Left ventricle myocardium inferior (tissue), 1 donor: ENCODE measurements around the gene ACVR1. TPM values are rescaled to one million over a fixed set of nuclear protein-coding genes. Genes with fewer than 3 reads are reported as not detected.

Source experiments
- DNase-seq: peaks from one replicate; pipeline ENCODE4 v3.0.0-alpha.2; 2020
- H3K27ac ChIP-seq: fragments of 200-600 bp; replicated peaks from 2 replicates; pipeline ENCODE4 v1.8.0; 2021
- H3K27me3 ChIP-seq: fragments of 200-600 bp; 2 replicates; pipeline ENCODE4 v1.8.0; 2021; ENCODE audit warnings: low read depth
- H3K36me3 ChIP-seq: fragments of 200-600 bp; 2 replicates; pipeline ENCODE4 v1.8.0; 2021
- H3K4me1 ChIP-seq: fragments of 200-600 bp; 2 replicates; pipeline ENCODE4 v1.8.0; 2021
- H3K4me3 ChIP-seq: fragments of 200-600 bp; 2 replicates; pipeline ENCODE4 v1.8.0; 2021; ENCODE audit warnings: mild to moderate bottlenecking, moderate library complexity
- H3K9me3 ChIP-seq: fragments of 200-600 bp; replicated peaks from 2 replicates; pipeline ENCODE4 v1.8.0; 2021
- intact Hi-C: fragments of 100-400 bp; cut with micrococcal nuclease; formaldehyde crosslinking; loops from one replicate; pipeline ENCODE4 v1.11.0; 2022
- total RNA-seq: library from RNA; stranded (reverse); fragmentation: NEBNext Ultra II Directional; extraction: Animal tissue kit (Norgen Biotek cat#: 25700); gene quantifications from one replicate; pipeline ENCODE4 v1.2.1, GENCODE V29; 2021
- TF ChIP-seq, protein P1 (sequence below): fragments of 200-600 bp; IDR thresholded peaks from 2 replicates; pipeline ENCODE4 v1.8.0; 2021; ENCODE audit warnings: antibody characterized with exemption, mild to moderate bottlenecking, borderline replicate concordance
- donor health status: DM: no; HTN: yes; CAD: no; lungs with severe emphysema.

Gene ACVR1
- total RNA-seq, 1 donor from 2014 or later = 30.6 TPM

DNA sequence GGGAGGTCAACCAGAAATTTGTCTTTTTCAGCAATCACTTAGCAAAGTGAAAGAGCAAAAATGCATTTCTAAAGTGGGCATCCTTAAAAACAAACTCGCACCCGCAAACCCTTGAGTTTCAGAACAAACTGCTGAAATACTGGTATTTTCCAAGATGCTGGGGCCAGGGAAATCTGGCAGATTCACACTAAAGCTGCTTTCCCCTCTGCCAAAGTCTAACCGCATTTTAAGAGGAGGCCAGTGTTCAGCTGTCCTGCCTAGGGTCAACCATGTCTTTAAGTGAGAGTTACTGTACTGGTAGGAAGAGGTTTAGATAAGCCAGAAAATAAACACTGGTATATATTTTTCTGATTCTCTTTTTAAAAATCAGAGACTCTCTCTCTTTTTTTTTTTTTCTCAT lies 55.9 kb downstream of the ACVR1 start:
- Histone ChIP-seq H3K4me1 (peaks cover 46% of the 10 kb centered on the region), H3K9me3 (no peaks in the 10 kb centered on the region), H3K36me3 (peaks cover 29% of the 10 kb centered on the region), H3K27ac (peak overlapping the region; percentile 1), H3K4me3 (no peak overlapping the region), H3K27me3 (no peaks in the 10 kb centered on the region)
- DNase-seq = no peak
- intact Hi-C loops = no loop called here
- TF ChIP-seq, protein P1, sequence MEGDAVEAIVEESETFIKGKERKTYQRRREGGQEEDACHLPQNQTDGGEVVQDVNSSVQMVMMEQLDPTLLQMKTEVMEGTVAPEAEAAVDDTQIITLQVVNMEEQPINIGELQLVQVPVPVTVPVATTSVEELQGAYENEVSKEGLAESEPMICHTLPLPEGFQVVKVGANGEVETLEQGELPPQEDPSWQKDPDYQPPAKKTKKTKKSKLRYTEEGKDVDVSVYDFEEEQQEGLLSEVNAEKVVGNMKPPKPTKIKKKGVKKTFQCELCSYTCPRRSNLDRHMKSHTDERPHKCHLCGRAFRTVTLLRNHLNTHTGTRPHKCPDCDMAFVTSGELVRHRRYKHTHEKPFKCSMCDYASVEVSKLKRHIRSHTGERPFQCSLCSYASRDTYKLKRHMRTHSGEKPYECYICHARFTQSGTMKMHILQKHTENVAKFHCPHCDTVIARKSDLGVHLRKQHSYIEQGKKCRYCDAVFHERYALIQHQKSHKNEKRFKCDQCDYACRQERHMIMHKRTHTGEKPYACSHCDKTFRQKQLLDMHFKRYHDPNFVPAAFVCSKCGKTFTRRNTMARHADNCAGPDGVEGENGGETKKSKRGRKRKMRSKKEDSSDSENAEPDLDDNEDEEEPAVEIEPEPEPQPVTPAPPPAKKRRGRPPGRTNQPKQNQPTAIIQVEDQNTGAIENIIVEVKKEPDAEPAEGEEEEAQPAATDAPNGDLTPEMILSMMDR = no peak

DNA sequence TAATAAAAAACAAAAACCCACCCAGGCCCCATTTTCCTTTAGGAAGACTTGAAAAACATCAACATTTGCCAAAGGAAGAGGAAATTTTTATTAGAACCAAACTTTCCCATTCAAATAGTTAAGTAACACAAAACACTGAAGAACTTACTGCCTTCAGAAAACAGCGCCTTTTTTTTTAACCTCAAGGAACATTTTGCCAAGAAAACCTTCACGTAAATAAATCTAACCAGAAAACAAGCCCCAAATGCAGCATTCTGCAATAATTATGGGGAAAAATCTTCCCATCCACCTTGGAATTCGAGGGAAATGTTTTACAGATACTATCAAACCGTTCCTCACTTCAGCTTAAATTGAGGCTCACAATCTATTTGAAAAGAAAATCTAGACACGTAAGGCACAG lies 56.4 kb downstream of the ACVR1 start:
- intact Hi-C loops = no loop called here

DNA sequence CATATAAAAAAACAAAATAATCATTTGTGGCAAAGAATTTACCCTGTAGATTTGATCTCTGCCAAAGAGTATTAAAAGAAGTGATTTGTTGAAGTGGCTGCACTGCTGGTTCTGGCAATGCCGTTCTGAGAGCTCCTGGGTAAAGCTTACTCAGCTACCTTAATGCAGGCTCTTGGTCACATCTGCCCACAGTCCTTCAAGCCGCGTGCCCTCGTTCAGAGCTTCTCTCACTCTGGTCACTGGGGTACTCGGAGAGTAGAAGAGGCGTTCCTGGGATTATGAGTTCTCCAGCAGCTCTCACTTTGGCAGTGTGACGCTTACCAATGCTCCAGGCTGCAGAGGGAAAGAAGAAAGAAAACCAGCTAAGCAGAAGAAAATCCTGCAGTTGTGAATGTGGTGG lies 57.9 kb downstream of the ACVR1 start:
- no peaks in the 10 kb centered on the region for H3K9me3 ChIP-seq
- no peak for DNase-seq
- intact Hi-C loops = no loop called here
- H3K4me3 ChIP-seq = no peak overlapping the region
- TF ChIP-seq, protein P1 = no peak
- no peaks in the 10 kb centered on the region for H3K27me3 ChIP-seq
- peaks cover 36% of the 10 kb centered on the region for H3K4me1 ChIP-seq
- H3K27ac ChIP-seq = no peak overlapping the region
- H3K36me3 ChIP-seq = peaks cover 34% of the 10 kb centered on the region

More for the DNA sequence above, 56.4 kb downstream of the ACVR1 start:
- H3K36me3 ChIP-seq = peaks cover 33% of the 10 kb centered on the region
- H3K27me3 ChIP-seq = no peaks in the 10 kb centered on the region
- TF ChIP-seq, protein P1 = no peak
- H3K4me1 ChIP-seq = peaks cover 42% of the 10 kb centered on the region
- peak overlapping the region; percentile 1 for H3K27ac ChIP-seq
- H3K9me3 ChIP-seq = no peaks in the 10 kb centered on the region
- no peak overlapping the region for H3K4me3 ChIP-seq
- DNase-seq = no peak

DNA sequence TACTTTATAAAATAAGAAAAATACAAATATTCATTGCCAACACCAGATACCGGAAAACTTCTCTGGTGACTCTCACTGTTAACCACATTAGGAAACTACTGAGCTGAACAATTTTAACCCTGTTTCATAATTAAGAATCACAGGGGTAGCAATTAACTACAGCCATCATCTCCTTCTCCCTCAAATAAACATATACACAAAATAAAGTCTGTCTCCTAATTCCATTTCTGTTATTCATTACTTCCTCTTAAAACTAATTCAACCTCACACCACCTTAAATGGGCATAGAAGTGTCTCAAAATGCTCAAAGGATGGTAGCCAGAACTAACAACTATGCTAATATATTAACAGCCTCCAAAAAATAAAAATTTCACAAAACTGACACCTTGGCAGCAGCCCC lies 60.7 kb downstream of the ACVR1 start:
- Histone ChIP-seq H3K4me1 (peaks cover 31% of the 10 kb centered on the region), H3K9me3 (no peaks in the 10 kb centered on the region), H3K36me3 (peaks cover 34% of the 10 kb centered on the region), H3K27me3 (no peaks in the 10 kb centered on the region), H3K4me3 (no peak overlapping the region), H3K27ac (no peak overlapping the region)
- TF ChIP-seq, protein P1 = no peak
- intact Hi-C loops = no loop called here
- DNase-seq = no peak

DNA sequence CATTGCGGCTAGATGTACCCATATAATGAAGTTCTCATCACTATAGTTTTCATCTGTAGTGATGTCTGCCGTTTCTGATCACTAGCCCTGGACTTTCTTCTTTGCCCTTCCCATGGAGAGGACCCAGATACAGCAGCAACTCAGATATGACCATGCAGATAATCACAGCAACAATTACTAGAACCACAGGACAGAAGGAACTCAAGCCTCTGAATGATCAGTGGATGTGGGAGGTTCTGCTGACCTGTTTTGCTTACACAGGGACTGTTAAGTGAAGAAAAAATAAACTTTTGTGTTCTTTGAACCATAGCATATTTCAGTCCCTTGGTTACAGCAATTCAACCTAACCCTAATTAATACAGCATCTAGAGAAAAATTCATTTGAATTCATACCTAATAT lies 62.7 kb downstream of the ACVR1 start:
- no peak overlapping the region for H3K4me3 ChIP-seq
- H3K27me3 ChIP-seq = no peaks in the 10 kb centered on the region
- DNase-seq = no peak
- H3K27ac ChIP-seq = no peak overlapping the region
- peaks cover 41% of the 10 kb centered on the region for H3K4me1 ChIP-seq
- intact Hi-C loops = no loop called here
- TF ChIP-seq, protein P1 = no peak
- H3K9me3 ChIP-seq = no peaks in the 10 kb centered on the region
- H3K36me3 ChIP-seq = peaks cover 33% of the 10 kb centered on the region

DNA sequence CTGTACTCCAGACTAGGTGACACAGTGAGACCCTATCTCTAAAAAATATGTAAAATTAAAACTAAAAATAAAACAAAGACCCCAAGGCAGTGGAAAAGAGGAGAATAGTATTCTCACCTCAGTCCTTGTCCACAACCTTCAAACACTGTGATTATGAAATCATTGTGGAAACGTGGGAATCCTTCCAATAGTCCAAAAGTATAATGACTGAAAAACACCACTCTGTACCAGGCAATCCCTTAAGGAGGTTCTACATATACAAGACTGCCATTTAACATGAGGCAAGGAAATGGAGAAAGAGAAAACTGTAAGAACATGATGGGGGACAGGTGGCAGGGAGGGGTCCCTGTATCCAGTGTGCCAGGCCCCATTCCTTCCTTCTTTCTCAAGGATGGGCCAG lies 66.1 kb downstream of the ACVR1 start:
- intact Hi-C loops = no loop called here

More for the DNA sequence above, 66.1 kb downstream of the ACVR1 start:
- H3K27ac ChIP-seq = peak overlapping the region; percentile 31
- no peak for DNase-seq
- H3K4me3 ChIP-seq = no peak overlapping the region
- peaks cover 3% of the 10 kb centered on the region for H3K36me3 ChIP-seq
- TF ChIP-seq, protein P1 = no peak
- H3K4me1 ChIP-seq = peaks cover 65% of the 10 kb centered on the region
- no peaks in the 10 kb centered on the region for H3K9me3 ChIP-seq
- no peaks in the 10 kb centered on the region for H3K27me3 ChIP-seq
